GM10266 (cell line): Measurements from ENCODE around the gene MYO10.

Experiments used
- DNase-seq: peaks from one replicate; pipeline ENCODE4 v3.0.0; 2012; ENCODE audit errors: extremely low spot score
- CTCF ChIP-seq: IDR thresholded peaks from 2 replicates; pipeline ENCODE4 v1.5.1; 2012; ENCODE audit warnings: mild to moderate bottlenecking, low read depth; ENCODE audit not compliant: control insufficient read depth, insufficient read depth; ENCODE audit errors: missing control alignments

Gene MYO10

GRCh38 chr5:16896767-16897166 lies 39.3 kb downstream of the MYO10 start:
- no peak for DNase-seq
- no peak for TF ChIP-seq CTCF

GRCh38 chr5:16894236-16895057 lies 41.6 kb downstream of the MYO10 start:
- no peak for DNase-seq
- no peak for TF ChIP-seq CTCF

GRCh38 chr5:16891033-16891432 lies 45.1 kb downstream of the MYO10 start:
- no peak for DNase-seq
- TF ChIP-seq CTCF = no peak

GRCh38 chr5:16889972-16890519 lies 46.0 kb downstream of the MYO10 start:
- no peak for TF ChIP-seq CTCF
- DNase-seq = no peak

GRCh38 chr5:16889203-16889971 lies 46.7 kb downstream of the MYO10 start:
- DNase-seq = no peak
- TF ChIP-seq CTCF = no peak

GRCh38 chr5:16888694-16889124 lies 47.4 kb downstream of the MYO10 start:
- TF ChIP-seq CTCF = no peak

More at GRCh38 chr5:16888694-16889124, 47.4 kb downstream of the MYO10 start:
- no peak for DNase-seq
